Measurements from ENCODE around the gene ZNF488.

DNA sequence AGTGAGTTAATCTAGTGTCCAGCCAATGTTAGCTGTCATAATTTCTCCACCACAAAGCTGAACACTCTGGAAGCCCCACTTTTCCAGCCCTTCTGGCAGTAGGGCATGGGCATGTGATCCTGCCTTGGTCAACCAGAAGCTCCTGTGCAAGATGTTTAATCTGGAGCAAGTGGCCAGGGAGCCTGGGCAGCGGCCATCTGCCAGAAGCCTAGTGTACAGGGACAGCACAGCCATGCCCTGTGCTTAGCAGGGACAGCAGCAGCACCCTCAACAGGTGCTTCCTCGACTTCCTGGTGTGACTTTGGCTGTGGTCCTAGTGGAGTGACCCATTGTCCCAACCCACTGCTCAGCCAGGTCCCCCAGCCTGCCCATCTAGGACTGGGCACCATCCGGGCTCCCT lies 25.6 kb downstream of the ZNF488 start:
- TF ChIP-seq POLR2AphosphoS5 (IDR thresholded peaks at IDR 0.05; ENCODE audit: low read depth) (no peak), GABPA (IDR thresholded peaks at IDR 0.05; ENCODE audit: low read depth) (no peak), SPI1 (IDR thresholded peaks at IDR 0.05; ENCODE audit: borderline replicate concordance, low read depth) (no peak)
- TF ChIP-seq, protein P1, sequence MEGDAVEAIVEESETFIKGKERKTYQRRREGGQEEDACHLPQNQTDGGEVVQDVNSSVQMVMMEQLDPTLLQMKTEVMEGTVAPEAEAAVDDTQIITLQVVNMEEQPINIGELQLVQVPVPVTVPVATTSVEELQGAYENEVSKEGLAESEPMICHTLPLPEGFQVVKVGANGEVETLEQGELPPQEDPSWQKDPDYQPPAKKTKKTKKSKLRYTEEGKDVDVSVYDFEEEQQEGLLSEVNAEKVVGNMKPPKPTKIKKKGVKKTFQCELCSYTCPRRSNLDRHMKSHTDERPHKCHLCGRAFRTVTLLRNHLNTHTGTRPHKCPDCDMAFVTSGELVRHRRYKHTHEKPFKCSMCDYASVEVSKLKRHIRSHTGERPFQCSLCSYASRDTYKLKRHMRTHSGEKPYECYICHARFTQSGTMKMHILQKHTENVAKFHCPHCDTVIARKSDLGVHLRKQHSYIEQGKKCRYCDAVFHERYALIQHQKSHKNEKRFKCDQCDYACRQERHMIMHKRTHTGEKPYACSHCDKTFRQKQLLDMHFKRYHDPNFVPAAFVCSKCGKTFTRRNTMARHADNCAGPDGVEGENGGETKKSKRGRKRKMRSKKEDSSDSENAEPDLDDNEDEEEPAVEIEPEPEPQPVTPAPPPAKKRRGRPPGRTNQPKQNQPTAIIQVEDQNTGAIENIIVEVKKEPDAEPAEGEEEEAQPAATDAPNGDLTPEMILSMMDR (IDR thresholded peaks at IDR 0.05; ENCODE audit: insufficient read depth, low read length): no peak
- TF ChIP-seq, protein P2, sequence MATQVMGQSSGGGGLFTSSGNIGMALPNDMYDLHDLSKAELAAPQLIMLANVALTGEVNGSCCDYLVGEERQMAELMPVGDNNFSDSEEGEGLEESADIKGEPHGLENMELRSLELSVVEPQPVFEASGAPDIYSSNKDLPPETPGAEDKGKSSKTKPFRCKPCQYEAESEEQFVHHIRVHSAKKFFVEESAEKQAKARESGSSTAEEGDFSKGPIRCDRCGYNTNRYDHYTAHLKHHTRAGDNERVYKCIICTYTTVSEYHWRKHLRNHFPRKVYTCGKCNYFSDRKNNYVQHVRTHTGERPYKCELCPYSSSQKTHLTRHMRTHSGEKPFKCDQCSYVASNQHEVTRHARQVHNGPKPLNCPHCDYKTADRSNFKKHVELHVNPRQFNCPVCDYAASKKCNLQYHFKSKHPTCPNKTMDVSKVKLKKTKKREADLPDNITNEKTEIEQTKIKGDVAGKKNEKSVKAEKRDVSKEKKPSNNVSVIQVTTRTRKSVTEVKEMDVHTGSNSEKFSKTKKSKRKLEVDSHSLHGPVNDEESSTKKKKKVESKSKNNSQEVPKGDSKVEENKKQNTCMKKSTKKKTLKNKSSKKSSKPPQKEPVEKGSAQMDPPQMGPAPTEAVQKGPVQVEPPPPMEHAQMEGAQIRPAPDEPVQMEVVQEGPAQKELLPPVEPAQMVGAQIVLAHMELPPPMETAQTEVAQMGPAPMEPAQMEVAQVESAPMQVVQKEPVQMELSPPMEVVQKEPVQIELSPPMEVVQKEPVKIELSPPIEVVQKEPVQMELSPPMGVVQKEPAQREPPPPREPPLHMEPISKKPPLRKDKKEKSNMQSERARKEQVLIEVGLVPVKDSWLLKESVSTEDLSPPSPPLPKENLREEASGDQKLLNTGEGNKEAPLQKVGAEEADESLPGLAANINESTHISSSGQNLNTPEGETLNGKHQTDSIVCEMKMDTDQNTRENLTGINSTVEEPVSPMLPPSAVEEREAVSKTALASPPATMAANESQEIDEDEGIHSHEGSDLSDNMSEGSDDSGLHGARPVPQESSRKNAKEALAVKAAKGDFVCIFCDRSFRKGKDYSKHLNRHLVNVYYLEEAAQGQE (IDR thresholded peaks at IDR 0.05; ENCODE audit: insufficient replicate concordance, low read depth): no peak
